HepG2 (cell line): Measurements from ENCODE around the gene PLIN3. TPM values are rescaled to one million over a fixed set of nuclear protein-coding genes. Genes with fewer than 3 reads are reported as not detected.

ENCODE experiments used
- ASH2L ChIP-seq: fragments of 300-600, 200-600 bp; sonication (generic); IDR thresholded peaks from 2 replicates; pipeline ENCODE4 v1.7.0; 2017; ENCODE audit warnings: low read depth, mild to moderate bottlenecking, moderate library complexity, mixed read lengths, low read length; ENCODE audit not compliant: insufficient read length
- CBX2 ChIP-seq, 2 experiments: fragments of 200-600 bp in 1 of 2; sonication (generic); formaldehyde crosslinking in 1 of 2; IDR thresholded peaks; 2 replicates each; pipeline versions ENCODE4 v1.7.0 to v1.8.1; 2018 to 2022; ENCODE audit warnings: low read depth in 2 of 2, low read length in 1 of 2, mild to moderate bottlenecking in 1 of 2, missing genetic modification reagents in 1 of 2
- ETV6 ChIP-seq: sonication (generic); formaldehyde crosslinking; conservative IDR thresholded peaks from 2 replicates; pipeline ENCODE4 v1.4.0; 2020; ENCODE audit warnings: missing genetic modification reagents
- HOXD1 ChIP-seq: sonication (generic); formaldehyde crosslinking; IDR thresholded peaks from 2 replicates; pipeline ENCODE4 v1.5.0; 2020; ENCODE audit warnings: missing genetic modification reagents
- MATR3 ChIP-seq: sonication (generic); formaldehyde crosslinking; IDR thresholded peaks from 2 replicates; pipeline ENCODE4 v1.4.0; 2020; ENCODE audit warnings: missing genetic modification reagents
- MXD3 ChIP-seq: IDR thresholded peaks from 2 replicates; pipeline ENCODE4 v1.6.1; 2016; ENCODE audit warnings: mild to moderate bottlenecking, missing biosample characterization, missing genetic modification reagents
- PAWR ChIP-seq: sonication (generic); formaldehyde crosslinking; IDR thresholded peaks from 2 replicates; pipeline ENCODE4 v1.4.0; 2020; ENCODE audit warnings: missing genetic modification reagents, mild to moderate bottlenecking, borderline replicate concordance
- XBP1 ChIP-seq: sonication (generic); formaldehyde crosslinking; IDR thresholded peaks from 2 replicates; pipeline ENCODE4 v1.5.0; 2020; ENCODE audit warnings: missing genetic modification reagents
- XRCC5 ChIP-seq: fragments of 200-400 bp; formaldehyde crosslinking; optimal IDR thresholded peaks from 2 replicates; pipeline ENCODE3; 2017; ENCODE audit warnings: mild to moderate bottlenecking, low read length
- ZNF331 ChIP-seq: sonication (generic); formaldehyde crosslinking; IDR thresholded peaks from 2 replicates; pipeline ENCODE4 v1.4.0; 2020; ENCODE audit warnings: missing genetic modification reagents
- ZNF431 ChIP-seq: sonication (generic); formaldehyde crosslinking; IDR thresholded peaks from 2 replicates; pipeline ENCODE4 v1.9.0; 2022; ENCODE audit warnings: missing genetic modification reagents, low read depth, mild to moderate bottlenecking, borderline replicate concordance
- ZNF615 ChIP-seq: sonication (generic); formaldehyde crosslinking; IDR thresholded peaks from 2 replicates; pipeline ENCODE4 v1.5.0; 2020; ENCODE audit warnings: mild to moderate bottlenecking, missing genetic modification reagents, borderline replicate concordance
- ZNF652 ChIP-seq: IDR thresholded peaks from 2 replicates; pipeline ENCODE4 v1.6.1; 2016; ENCODE audit warnings: low read depth, borderline replicate concordance
- polyA plus RNA-seq, 8 experiments: library from polyadenylated mRNA; depleted of rRNA in 3 of 8; stranded (reverse) in 7 of 8; unstranded in 1 of 8; fragments of >200 nt; fragmentation: Illumina TruSeq in 4 of 8; extraction: Trizol in 4 of 8; gene quantifications; 2 replicates each; pipeline versions ENCODE4 v1.2.1 to v1.2.3, GENCODE V29; 2011 to 2016; ENCODE audit warnings: low read depth in 4 of 8, missing spikeins in 1 of 8, mixed read lengths in 1 of 8; ENCODE audit not compliant: insufficient read depth in 1 of 8
- total RNA-seq, 5 experiments: library from RNA; depleted of rRNA; stranded (reverse); fragments of >200 nt; fragmentation: Illumina TruSeq; extraction: Trizol; gene quantifications; 2 replicates each; pipeline ENCODE4 v1.2.3, GENCODE V29; 2016; ENCODE audit warnings: low read depth in 1 of 5
- TF ChIP-seq, protein P1 (sequence below): sonication (generic); formaldehyde crosslinking; IDR thresholded peaks from 2 replicates; pipeline ENCODE4 v1.5.0; 2020; ENCODE audit warnings: mild to moderate bottlenecking, missing genetic modification reagents, borderline replicate concordance
- TF ChIP-seq, protein P2 (sequence below): sonication (generic); formaldehyde crosslinking; IDR thresholded peaks from 2 replicates; pipeline ENCODE4 v1.8.0; 2023; ENCODE audit warnings: mild to moderate bottlenecking, missing genetic modification reagents
- TF ChIP-seq, protein P3 (sequence below): sonication (generic); formaldehyde crosslinking; IDR thresholded peaks from 2 replicates; pipeline ENCODE4 v1.8.1; 2022; ENCODE audit warnings: low read depth, mild to moderate bottlenecking, missing genetic modification reagents
- TF ChIP-seq, protein P4 (sequence below): sonication (generic); formaldehyde crosslinking; IDR thresholded peaks from 2 replicates; pipeline ENCODE4 v1.8.0; 2022; ENCODE audit warnings: mild to moderate bottlenecking, missing genetic modification reagents, moderate library complexity
- TF ChIP-seq, protein P5 (sequence below): IDR thresholded peaks from 2 replicates; pipeline ENCODE4 v1.6.1; 2016; ENCODE audit warnings: low read depth

PLIN3 gene
- total and polyA plus RNA-seq, 2 of the 13 experiments (the other 11 are each of a cell fraction or from before 2014, with no cell fraction given), result 49.3 to 57.9 TPM

- TF ChIP-seq, protein P1, sequence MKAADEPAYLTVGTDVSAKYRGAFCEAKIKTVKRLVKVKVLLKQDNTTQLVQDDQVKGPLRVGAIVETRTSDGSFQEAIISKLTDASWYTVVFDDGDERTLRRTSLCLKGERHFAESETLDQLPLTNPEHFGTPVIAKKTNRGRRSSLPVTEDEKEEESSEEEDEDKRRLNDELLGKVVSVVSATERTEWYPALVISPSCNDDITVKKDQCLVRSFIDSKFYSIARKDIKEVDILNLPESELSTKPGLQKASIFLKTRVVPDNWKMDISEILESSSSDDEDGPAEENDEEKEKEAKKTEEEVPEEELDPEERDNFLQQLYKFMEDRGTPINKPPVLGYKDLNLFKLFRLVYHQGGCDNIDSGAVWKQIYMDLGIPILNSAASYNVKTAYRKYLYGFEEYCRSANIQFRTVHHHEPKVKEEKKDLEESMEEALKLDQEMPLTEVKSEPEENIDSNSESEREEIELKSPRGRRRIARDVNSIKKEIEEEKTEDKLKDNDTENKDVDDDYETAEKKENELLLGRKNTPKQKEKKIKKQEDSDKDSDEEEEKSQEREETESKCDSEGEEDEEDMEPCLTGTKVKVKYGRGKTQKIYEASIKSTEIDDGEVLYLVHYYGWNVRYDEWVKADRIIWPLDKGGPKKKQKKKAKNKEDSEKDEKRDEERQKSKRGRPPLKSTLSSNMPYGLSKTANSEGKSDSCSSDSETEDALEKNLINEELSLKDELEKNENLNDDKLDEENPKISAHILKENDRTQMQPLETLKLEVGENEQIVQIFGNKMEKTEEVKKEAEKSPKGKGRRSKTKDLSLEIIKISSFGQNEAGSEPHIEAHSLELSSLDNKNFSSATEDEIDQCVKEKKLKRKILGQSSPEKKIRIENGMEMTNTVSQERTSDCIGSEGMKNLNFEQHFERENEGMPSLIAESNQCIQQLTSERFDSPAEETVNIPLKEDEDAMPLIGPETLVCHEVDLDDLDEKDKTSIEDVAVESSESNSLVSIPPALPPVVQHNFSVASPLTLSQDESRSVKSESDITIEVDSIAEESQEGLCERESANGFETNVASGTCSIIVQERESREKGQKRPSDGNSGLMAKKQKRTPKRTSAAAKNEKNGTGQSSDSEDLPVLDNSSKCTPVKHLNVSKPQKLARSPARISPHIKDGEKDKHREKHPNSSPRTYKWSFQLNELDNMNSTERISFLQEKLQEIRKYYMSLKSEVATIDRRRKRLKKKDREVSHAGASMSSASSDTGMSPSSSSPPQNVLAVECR (CRISPR knock-in tag), result peak; percentile 66; the same call in 1 of the 2 replicates
- TF ChIP-seq, protein P2, sequence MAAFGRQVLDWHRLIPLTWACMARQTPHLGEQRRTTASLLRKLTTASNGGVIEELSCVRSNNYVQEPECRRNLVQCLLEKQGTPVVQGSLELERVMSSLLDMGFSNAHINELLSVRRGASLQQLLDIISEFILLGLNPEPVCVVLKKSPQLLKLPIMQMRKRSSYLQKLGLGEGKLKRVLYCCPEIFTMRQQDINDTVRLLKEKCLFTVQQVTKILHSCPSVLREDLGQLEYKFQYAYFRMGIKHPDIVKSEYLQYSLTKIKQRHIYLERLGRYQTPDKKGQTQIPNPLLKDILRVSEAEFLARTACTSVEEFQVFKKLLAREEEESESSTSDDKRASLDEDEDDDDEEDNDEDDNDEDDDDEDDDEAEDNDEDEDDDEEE (CRISPR knock-in tag), result no peak
- TF ChIP-seq, protein P3, sequence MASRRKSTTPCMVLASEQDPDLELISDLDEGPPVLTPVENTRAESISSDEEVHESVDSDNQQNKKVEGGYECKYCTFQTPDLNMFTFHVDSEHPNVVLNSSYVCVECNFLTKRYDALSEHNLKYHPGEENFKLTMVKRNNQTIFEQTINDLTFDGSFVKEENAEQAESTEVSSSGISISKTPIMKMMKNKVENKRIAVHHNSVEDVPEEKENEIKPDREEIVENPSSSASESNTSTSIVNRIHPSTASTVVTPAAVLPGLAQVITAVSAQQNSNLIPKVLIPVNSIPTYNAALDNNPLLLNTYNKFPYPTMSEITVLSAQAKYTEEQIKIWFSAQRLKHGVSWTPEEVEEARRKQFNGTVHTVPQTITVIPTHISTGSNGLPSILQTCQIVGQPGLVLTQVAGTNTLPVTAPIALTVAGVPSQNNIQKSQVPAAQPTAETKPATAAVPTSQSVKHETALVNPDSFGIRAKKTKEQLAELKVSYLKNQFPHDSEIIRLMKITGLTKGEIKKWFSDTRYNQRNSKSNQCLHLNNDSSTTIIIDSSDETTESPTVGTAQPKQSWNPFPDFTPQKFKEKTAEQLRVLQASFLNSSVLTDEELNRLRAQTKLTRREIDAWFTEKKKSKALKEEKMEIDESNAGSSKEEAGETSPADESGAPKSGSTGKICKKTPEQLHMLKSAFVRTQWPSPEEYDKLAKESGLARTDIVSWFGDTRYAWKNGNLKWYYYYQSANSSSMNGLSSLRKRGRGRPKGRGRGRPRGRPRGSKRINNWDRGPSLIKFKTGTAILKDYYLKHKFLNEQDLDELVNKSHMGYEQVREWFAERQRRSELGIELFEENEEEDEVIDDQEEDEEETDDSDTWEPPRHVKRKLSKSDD (CRISPR knock-in tag), result no peak
- TF ChIP-seq ETV6 (CRISPR knock-in tag), result no peak
- no peak for TF ChIP-seq ZNF615 (CRISPR knock-in tag)
- TF ChIP-seq, protein P4, sequence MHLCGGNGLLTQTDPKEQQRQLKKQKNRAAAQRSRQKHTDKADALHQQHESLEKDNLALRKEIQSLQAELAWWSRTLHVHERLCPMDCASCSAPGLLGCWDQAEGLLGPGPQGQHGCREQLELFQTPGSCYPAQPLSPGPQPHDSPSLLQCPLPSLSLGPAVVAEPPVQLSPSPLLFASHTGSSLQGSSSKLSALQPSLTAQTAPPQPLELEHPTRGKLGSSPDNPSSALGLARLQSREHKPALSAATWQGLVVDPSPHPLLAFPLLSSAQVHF (CRISPR knock-in tag), result no peak
- no peak for TF ChIP-seq ASH2L
- TF ChIP-seq MATR3 (CRISPR knock-in tag), result no peak
- no peak for TF ChIP-seq CBX2 (IDR thresholded peaks at IDR 0.05; ENCODE audit: low read depth, low read length)
- no peak for TF ChIP-seq CBX2 (CRISPR knock-in tag; IDR thresholded peaks at IDR 0.05; ENCODE audit: low read depth)
- TF ChIP-seq, protein P5, sequence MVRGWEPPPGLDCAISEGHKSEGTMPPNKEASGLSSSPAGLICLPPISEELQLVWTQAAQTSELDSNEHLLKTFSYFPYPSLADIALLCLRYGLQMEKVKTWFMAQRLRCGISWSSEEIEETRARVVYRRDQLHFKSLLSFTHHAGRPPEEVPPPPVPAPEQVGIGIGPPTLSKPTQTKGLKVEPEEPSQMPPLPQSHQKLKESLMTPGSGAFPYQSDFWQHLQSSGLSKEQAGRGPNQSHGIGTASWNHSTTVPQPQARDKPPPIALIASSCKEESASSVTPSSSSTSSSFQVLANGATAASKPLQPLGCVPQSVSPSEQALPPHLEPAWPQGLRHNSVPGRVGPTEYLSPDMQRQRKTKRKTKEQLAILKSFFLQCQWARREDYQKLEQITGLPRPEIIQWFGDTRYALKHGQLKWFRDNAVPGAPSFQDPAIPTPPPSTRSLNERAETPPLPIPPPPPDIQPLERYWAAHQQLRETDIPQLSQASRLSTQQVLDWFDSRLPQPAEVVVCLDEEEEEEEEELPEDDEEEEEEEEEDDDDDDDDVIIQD (CRISPR knock-in tag), result no peak
- TF ChIP-seq ZNF331, result no peak
- no peak for TF ChIP-seq XBP1 (CRISPR knock-in tag)
- no peak; the same call in 1 of the 2 replicates for TF ChIP-seq MXD3
- no peak for TF ChIP-seq ZNF652 (CRISPR knock-in tag)
- no peak for TF ChIP-seq ZNF431
- no peak for TF ChIP-seq PAWR (CRISPR knock-in tag)
- TF ChIP-seq HOXD1 (CRISPR knock-in tag), result no peak
- TF ChIP-seq XRCC5, result no peak
These were observed 51.9 kb downstream of the PLIN3 start (continued) for GRCh38 chr19:4815426-4816201.
